Measurements from ENCODE around the gene TCF20.

DNA sequence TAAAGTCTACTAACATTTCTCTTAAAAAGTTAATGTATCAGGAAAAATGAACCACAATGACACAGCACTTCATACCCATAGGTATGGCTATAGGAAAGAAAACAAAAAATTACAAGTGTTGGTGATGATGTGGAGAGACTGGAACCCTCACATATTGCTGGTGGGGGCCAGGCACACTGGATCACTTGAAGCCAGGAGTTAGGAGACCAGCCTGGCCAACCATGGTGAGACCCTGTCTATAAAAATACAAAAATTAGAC is 26.7 kb downstream of the TCF20 start:
- TF ChIP-seq CTCF (conservative IDR thresholded peaks at IDR 0.05; ENCODE audit: low read length): no peak
- no peak for TF ChIP-seq EZH2phosphoT487 (IDR thresholded peaks at IDR 0.05; ENCODE audit: borderline replicate concordance)

All from Loucy (cell line).